SK-MEL-5 (cell line): ENCODE measurements around the gene RANBP10. TPM values are rescaled to one million over a fixed set of nuclear protein-coding genes. Genes with fewer than 3 reads are reported as not detected.
"Not testable (repeated sequence)": the region's sequence is repeated elsewhere in the genome, so short reads cannot be mapped to it uniquely, and the experiment has no call there.

Experiments used
- DNase-seq: peaks from one replicate; pipeline ENCODE4 v3.0.0-alpha.2; 2016; ENCODE audit warnings: low read depth, low spot score
- in situ Hi-C: cut with HindIII; loops from 2 replicates; pipeline ENCODE4 v1.10.0; 2016; ENCODE audit warnings: low sequenced_read_pairs, high pct_unique_total_duplicates, low pct_unique_long_range_greater_than_20kb
- polyA plus RNA-seq, 2 experiments: library from polyadenylated mRNA; depleted of rRNA; stranded (reverse); fragments of >200 nt; gene quantifications; 2 replicates each; pipeline ENCODE4 v1.2.3, GENCODE V29; 2015
- total RNA-seq: library from RNA; depleted of rRNA; stranded (reverse); fragments of >200 nt; shearing (Covaris generic); gene quantifications from 2 replicates; pipeline ENCODE4 v1.2.3, GENCODE V29; 2014; rRNA removed

The RANBP10 gene
- total RNA-seq: 7.4 and 8.3 TPM in 2 replicates
- polyA plus RNA-seq (2015; cell fraction: cytosol; rRNA removed): 18.7 and 24.3 TPM in 2 replicates
- 40.0 and 42.7 TPM in 2 replicates for polyA plus RNA-seq (2015; cell fraction: nucleus; rRNA removed)

DNA sequence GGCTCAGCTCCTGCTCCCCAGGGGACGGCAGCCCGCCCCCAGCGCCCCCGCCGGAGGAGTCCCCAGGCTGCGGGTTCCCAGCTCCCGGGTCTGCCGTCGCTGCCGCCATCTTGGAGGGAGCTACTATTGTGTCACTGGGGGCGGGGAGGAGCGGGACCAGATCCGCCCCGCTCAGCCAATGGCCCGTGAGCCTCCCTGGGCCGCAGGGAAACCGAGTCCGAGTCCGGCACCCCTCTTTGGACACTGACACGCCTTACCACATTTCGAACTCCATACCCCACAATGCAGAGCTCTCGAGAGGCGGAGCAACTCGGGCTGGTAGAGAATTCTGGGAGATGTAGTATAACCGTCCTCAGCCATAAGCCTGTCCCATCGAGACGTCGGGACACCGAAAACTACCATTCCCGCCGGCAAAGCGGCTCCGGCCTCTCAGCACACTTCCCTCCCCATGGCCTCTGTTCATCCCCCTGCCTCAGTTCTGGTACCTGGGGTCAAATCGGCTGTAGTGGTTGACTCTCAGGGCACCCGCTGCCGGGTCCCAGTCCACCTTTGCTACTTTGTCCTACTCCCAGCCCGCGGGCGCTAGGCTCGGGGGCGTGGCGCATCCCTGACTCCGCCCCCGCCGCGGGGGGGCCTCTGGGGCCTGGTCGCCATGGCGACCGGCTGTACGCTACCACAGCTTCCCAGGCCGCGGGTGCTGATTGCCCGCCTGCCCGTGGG, at the start of gene RANBP10, which contains the start of gene TSNAXIP1:
RANBP10 (minus strand) TSS at position 133 of the 720 bp plus-strand sequence; CDS start at position 109, 24 bp downstream.
TSNAXIP1 (plus strand) TSS at position 462 of the 720 bp plus-strand sequence. CDS start 261 bp downstream, outside the sequence.
- DNase-seq: peak; percentile 99
- in situ Hi-C loops: no loop called here

DNA sequence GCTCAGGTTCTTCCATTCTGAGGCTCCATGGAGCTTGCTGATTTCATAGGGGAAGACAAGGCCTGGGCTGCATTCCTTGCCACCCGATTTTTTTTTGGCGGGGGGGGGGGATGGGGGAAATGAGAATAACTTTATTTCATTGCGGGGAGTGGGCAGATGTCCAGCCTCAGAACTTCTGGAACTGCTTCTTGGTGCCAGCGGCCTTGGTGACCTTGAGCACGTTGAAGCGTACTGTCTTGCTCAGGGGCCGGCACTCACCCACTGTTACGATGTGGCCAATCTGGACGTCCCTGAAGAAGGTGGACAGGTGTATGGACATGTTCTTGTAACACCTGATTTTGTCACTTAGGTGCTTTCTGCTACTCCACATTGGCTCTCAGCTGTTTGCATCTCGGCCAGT, 49.4 kb upstream of the RANBP10 start:
- no peak for DNase-seq
- in situ Hi-C loops: no loop called here

DNA sequence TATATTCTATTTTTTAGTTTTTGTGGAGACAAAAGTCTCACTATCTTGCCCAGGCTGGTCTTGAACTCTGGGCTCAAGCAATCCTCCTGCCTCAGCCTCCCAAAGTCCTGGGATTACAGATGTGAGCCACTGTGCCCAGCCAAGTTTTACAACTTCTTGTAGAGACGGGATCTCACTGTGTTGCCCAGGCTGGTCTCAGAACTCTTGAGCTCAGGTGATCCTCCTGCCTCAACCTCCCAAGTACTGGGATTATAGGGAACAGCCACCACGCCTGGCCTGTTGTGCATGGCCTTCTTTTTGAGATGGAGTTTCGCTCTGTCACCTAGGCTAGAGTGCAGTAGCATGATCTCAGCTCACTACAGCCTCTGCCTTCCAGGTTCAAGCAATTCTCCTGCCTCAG, 47.3 kb upstream of the RANBP10 start:
- in situ Hi-C loops: no loop called here

DNA sequence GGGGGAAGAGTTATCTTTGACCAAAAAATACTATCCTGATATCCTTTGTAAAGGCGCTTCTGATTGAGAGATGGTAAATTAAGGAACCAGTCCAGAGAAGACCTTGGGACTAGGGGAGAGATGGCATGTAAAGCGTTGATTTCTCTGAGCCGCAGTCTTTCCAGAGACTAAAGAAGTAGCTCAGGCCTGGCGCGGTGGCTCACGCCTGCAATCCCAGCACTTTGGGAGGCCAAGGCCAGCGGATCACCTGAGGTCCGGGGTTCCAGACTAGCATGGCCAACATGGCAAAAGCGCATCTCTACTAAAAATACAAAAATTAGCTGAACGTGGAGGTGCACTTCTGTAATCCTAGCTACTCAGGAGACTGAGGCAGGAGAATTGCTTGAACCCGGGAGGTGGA, 41.8 kb upstream of the RANBP10 start:
- no peak for DNase-seq
- in situ Hi-C loops: no loop called here

More for the DNA sequence above, 47.3 kb upstream of the RANBP10 start:
- no peak for DNase-seq

DNA sequence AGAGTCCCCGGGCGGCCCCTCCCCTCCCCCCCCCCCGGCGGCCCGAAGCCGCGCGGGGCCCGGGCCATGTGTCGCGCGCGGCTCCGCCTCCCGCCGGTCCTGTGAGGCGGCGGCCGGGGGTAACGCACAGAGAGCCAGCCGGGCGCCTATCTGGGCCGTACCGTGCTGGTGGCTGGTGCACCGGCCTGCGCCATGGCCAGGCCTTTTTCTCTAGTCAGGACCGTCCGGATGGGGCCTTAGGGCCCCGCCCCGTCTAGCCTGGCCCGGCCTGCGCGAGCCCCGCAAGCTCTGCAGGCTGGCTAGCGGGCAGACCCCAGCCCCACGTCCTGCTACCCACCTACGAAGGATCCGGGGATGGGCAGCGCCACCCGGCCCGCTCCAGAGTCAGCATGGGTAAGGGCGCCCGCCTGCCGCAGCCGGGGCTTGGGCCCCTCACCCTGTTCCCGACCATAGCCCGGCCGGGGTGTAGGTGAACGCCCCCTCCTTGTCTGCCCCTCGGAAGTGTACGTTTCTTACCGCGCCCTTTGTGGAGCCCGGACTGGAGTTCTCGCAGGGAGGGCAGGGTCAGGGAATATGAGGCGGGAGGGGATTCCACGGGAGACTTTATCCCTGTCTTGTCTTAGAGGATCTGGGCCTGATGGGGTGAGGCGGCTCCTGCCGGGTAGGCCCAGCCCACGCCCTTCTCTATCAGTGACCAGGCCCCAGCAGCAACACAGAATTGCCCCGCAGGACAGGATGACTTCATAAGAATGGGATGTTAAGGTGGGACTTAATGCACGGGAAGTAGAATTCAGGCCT, 40.9 kb upstream of the RANBP10 start, which contains the start of gene CENPT:
CENPT (minus strand) TSS at position 630 of the 798 bp plus-strand sequence. CDS start 13,834 bp downstream, outside the sequence.
- in situ Hi-C loops: no loop called here
- DNase-seq: no peak

DNA sequence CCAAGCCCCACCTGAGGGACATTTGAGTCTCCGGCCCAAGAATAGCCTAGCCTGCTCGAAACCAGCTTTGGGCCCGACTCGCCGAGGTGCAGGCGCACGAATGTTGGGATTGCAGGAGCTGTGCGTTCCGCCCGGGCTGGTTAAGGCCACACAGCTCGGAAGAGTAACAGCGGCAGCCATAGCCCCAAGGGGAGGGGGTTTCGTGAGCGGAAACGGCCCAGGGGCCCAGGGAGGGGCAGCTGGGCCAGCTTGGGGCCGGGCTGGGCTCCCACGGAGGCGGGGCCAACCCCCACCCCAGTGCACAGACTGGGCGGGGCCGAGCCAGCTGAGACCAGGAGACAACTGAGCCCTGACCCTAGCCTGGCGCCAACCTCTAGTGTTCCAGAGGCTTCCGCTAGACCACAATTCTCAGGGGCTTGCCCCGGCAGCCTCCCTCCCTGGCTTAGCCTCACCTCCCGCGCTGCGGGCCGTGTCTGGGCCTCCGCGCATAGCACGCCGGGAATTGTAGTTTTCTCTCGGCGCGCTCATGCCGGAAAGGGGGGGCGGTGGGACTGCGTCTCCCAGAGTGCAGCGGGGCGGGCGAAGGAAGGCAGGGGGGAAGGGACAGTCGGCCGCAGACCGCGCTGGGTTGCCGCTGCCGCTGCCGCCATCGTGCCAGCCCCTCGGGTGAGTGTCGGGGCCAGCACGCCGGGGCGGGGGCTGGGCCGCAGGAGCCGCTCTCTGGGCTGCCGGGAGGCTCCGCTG, 40.1 kb upstream of the RANBP10 start, which contains the start of gene NUTF2:
NUTF2 (plus strand) TSS at position 614 of the 744 bp plus-strand sequence. CDS start 18,198 bp downstream, outside the sequence.
- in situ Hi-C loops: no loop called here

DNA sequence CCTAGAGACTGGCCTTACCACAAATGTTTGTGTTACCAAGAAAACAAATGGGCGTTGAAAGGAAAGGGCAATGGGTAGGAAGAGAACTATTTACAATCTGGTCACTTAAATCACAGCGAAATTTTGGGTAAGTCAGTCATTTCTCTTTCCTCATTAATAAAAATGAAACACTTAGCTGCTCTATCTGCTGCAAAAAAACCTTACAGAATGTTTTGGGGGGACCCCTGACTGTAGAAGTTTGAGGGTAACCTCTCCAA, 39.6 kb upstream of the RANBP10 start:
- in situ Hi-C loops: no loop called here
- DNase-seq: no peak

More for the DNA sequence above, 40.1 kb upstream of the RANBP10 start, which contains the start of gene NUTF2:
- peak; percentile 93 for DNase-seq

DNA sequence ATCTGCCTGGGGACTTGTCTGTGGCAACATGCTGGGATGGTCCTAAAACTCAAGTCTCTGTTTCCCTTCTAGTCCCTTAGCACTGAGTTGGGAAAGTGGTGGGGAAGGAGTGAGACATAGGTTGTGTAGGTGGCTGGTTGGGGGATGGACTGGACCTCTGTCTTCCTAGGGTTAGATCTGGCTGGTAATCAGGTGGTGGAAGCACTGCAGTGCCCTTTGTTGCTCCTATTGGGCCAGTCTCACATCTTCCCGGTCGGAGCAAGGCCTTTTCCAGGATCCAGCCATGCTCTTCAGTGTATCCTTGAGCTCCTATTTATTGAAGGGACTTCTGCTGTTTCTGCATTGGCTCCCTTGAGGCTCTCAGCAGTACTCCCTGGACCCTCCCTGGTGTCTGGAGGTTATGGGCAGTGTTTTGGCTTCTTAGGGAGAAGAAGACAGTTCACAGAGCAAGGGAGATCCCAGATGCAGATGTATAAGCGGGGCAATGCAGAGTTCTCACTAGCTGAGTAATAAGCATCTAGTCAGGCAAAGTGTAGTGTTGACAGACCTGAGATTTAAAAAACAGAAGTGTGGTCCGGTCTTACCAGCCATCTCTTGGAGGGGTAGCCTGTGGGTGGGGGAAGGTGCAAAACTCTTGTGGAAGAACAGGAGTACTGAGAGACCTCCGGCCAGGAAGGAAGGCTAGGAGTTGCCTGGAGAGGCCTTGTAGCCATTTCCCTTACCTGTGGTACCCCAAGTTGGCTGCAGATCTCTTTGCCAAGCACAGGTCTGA, 39.1 kb upstream of the RANBP10 start:
- no peak for DNase-seq
- in situ Hi-C loops: no loop called here

DNA sequence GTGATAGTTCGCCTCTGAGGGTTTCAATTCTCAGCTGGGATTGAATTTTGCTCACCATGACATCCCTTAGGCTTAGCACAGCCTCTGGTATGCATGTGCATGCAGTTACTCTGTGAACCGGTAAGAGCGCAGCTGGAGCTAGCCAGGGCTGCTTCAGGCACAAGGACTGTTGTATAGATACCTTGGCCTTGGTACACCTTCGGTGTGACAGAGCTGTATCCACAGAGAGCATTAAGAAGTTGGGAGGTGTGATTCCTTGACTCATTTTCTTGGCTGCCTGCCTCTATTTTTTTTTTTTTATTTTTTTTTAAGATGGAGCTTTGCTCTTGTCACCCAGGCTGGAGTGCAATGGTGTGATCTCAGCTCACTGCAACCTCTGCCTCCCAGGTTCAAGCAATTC, 38.1 kb upstream of the RANBP10 start:
- DNase-seq: no peak
- in situ Hi-C loops: no loop called here

DNA sequence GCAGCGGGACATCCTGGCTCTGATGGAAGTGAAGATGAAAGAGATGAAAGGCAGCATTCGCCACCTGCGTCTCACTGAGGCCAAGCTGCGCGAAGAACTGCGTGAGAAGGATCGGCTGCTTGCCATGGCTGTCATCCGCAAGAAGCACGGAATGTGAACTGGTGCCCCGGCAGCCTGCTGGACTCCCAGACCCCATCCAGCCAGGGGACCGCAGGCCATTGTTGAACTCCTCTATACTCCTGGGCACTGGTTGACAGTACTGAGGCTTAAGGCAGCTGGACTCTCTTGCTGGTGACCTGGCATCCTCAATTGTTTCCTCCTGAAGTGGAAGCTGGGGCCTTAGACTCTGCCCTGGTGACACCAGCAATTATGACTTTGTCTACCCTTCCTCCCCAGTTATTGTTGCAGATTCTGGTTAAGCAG, 37.0 kb upstream of the RANBP10 start:
- in situ Hi-C loops: no loop called here

DNA sequence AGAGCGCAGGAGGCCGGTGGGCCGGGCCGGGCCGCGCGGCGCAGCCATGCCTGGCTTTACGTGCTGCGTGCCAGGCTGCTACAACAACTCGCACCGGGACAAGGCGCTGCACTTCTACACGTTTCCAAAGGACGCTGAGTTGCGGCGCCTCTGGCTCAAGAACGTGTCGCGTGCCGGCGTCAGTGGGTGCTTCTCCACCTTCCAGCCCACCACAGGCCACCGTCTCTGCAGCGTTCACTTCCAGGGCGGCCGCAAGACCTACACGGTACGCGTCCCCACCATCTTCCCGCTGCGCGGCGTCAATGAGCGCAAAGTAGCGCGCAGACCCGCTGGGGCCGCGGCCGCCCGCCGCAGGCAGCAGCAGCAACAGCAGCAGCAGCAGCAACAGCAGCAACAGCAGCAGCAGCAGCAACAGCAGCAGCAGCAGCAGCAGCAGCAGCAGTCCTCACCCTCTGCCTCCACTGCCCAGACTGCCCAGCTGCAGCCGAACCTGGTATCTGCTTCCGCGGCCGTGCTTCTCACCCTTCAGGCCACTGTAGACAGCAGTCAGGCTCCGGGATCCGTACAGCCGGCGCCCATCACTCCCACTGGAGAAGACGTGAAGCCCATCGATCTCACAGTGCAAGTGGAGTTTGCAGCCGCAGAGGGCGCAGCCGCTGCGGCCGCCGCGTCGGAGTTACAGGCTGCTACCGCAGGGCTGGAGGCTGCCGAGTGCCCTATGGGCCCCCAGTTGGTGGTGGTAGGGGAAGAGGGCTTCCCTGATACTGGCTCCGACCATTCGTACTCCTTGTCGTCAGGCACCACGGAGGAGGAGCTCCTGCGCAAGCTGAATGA, 36.4 kb upstream of the RANBP10 start:
- in situ Hi-C loops: no loop called here
- DNase-seq: peak; percentile 28

More for the DNA sequence above, 37.0 kb upstream of the RANBP10 start:
- no peak for DNase-seq

DNA sequence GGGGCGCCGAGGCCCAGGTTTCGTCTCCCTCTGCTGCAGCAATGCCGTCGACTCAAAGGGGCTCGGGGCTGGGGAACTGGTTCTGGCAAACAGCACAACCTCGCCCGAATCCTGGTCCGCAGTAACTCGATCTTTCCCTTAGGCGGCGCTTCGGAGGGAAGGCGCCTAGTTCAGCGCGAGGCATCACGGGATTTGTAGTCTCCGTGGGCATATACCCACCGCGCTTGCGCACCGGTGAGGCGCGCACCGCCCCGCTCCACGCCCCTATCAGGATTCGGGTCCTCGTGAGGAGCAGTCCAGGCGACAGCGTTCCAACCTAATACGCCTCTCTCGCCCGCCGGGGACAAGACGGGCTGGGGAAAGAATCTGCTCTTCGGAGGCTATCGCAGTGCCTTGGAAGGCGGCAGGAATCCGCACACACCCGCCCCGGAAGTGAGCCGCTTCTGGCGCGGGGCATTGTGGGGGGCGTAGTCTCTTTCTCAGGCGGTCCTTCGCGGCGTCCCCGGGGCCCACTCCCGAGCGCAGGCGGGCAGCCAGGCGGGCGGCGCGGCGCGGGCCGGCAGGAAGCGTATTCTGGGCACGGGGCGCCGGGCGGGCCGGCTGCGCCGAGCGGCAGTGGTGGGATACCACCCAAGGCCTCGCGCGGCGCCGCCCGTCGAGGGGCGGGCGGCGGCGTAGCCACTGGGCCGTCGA, 35.6 kb upstream of the RANBP10 start, which contains the start of gene THAP11:
THAP11 (plus strand) TSS at position 505 of the 693 bp plus-strand sequence. CDS start 235 bp downstream, outside the sequence.
- DNase-seq: peak; percentile 95
- in situ Hi-C loops: no loop called here

DNA sequence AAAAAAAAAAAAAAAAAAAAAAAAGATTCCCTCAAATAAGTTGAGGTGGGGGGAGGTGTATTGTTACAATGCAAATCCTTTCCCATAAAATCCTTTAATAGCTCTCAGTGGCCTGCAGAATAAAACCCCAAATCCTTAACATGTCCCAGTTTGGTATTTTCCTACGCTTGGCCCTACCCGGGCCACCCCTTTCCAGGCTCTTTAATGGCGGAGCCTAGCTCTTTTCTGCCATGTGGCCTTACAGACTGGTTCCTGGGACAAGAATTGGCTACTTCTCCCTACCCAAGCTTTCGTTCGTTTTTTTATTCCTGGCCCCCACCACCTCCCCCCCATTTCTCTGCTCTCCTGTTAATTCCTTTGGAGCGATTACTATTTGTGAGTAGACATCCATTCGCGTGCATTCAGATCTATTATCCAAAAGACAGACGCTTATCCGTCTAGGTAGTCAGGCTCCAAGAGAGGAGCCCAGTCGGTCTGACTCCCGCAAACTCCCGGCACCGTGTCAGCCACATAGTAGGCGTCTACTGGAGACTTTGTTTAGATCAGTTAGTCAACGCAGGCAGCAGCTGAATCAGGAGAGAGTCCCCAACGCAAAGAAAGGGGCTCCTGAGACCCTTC, 34.9 kb upstream of the RANBP10 start:
- in situ Hi-C loops: no loop called here
- no peak for DNase-seq

DNA sequence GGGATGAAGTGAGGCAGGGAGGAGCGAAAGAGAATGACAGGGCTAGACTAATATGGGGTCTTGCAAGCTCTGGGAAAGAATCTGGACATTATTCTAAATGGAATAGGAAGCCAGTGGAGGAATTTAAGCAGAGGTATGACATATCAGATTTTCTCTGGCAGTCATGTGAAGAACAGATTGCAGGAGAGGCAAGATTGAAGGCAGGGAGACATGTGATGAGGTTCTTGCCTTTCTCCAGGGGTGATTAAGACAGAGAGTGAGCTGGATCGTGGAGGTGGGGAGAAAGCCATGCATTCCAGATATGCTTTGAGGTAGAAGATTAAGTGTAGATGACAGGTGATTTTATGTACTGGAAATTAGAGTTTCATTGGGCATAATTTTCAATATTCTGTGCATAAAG, 31.5 kb upstream of the RANBP10 start:
- in situ Hi-C loops: no loop called here
- DNase-seq: no peak

DNA sequence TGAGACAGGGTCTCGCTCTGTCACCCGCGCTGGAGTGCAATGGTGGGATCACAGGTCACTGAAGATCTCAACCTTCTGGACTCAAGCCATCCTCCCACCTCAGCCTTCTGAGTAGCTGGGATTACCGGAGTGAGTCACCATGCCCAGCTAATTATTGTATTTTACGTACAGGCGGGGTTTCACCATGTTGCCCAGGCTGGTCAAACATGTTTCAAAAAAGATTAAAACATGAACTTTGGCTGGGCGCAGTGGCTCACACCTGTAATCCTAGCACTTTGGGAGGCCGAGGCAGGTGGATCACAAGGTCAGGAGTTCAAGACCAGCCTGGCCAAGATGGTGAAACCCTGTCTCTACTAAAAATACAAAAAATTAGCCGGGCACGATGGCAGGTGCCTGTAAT, 30.8 kb upstream of the RANBP10 start:
- in situ Hi-C loops, DNase-seq: not testable (repeated sequence)
